HFF-Myc (cell line): ENCODE measurements around the gene SIK2.

Source experiments
- DNase-seq: peaks from one replicate; pipeline ENCODE4 v3.0.0-alpha.2; 2011; ENCODE audit warnings: low read depth; ENCODE audit errors: extremely low read depth
- H3K4me3 ChIP-seq: replicated peaks from 2 replicates; pipeline ENCODE4 v1.5.1; 2011; ENCODE audit warnings: low read depth, mild to moderate bottlenecking, control low read depth, low read length
- CTCF ChIP-seq: IDR thresholded peaks from 2 replicates; pipeline ENCODE4 v1.5.1; 2012; ENCODE audit warnings: mild to moderate bottlenecking, low read depth, low read length, control low read depth; ENCODE audit errors: missing control alignments

Gene SIK2

DNA sequence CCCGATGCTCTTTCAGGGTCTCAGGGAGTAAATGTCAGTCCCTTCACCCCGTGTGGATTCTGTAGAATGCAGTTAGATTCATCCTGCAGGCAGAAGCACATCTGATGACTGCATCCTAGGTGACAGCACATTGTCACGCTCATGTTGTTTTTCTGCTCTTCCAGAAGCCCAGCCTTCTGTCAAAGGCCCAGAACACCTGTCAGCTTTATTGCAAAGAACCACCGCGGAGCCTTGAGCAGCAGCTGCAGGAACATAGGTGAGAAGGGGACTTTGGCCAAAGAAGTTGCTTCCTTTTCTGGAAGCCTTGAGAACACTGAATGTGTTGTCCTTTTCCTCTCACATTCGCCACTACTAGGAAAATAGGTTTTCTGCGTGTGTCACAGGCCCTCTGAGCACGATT, 120.3 kb downstream of the SIK2 start:
- TF ChIP-seq CTCF = no peak
- DNase-seq = no peak
- H3K4me3 ChIP-seq = no peak overlapping the region

DNA sequence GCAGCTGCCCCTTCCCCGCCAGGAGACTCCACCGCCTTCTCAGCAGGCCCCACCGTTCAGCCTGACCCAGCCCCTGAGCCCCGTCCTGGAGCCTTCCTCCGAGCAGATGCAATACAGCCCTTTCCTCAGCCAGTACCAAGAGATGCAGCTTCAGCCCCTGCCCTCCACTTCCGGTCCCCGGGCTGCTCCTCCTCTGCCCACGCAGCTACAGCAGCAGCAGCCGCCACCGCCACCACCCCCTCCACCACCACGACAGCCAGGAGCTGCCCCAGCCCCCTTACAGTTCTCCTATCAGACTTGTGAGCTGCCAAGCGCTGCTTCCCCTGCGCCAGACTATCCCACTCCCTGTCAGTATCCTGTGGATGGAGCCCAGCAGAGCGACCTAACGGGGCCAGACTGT, 121.3 kb downstream of the SIK2 start:
- H3K4me3 ChIP-seq = no peak overlapping the region
- DNase-seq = no peak
- no peak for TF ChIP-seq CTCF

DNA sequence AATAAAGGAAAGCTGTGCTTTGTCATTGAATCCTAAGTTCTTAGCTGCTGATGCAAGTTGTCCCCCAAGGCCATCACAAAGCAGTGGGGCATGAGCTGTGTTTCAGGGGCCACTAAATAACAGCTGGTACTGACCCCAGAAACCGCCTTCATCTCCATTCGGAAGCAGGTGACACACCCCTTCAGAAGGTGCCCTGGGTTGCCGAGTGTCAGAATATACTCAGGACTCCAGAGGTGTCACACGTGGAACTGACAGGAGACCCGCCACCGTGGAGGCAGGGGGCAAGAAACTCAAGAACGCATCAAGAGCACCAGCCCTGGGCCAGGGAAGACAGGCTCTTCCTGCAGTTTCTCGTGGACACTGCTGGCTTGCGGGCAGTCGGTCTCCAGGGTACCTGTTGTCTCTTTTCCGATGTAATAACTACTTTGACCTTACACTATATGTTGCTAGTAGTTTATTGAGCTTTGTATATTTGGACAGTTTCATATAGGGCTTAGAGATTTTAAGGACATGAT, 122.4 kb downstream of the SIK2 start:
- no peak for TF ChIP-seq CTCF

GRCh38 chr11:111725621-111726020, 123.4 kb downstream of the SIK2 start:
- DNase-seq = no peak
- TF ChIP-seq CTCF = no peak

More for the DNA sequence above, 122.4 kb downstream of the SIK2 start:
- DNase-seq = no peak
- H3K4me3 ChIP-seq = no peak overlapping the region

DNA sequence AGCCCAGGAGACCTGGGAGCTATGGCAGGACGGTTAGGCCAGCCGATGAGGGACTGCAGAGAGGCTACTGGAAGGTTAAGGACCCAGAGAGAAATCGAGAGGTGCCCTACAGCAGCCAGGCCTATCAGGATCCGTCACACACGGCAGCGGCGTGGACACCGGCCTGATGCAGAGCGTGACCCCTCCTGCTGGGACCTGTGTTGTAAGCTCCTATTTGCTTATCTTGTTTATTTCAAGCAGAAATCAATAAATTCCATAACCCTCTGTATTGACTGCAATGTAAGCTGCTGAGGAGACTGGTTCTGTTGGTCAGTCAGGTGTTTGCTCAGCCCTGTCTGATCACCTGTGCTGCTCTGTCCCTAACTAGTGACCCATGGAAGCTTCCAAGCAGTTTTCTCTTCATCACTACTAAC, 124.1 kb downstream of the SIK2 start:
- no peak for TF ChIP-seq CTCF
- no peak for DNase-seq
- H3K4me3 ChIP-seq = no peak overlapping the region

More at GRCh38 chr11:111725621-111726020, 123.4 kb downstream of the SIK2 start:
- no peak overlapping the region for H3K4me3 ChIP-seq

DNA sequence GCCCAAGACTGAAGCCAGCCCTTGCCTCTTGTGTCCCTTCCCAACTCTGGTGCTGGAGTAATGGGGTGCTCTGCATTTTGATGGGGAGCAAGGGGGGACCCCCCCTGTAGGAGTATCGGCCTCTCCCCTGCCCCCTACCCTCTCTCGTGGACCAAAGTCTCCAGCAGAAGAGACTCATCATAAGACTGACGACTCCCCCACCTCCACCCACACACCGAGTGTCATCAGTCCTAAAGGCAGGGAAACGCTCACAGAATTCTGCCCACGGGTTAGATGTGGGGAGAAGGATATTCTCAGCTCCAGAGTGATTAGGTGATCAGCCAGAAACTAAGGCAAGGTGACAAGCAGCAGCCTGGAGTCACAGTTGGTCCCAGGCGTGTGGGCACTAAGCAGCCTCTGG, 125.2 kb downstream of the SIK2 start:
- DNase-seq = no peak
- H3K4me3 ChIP-seq = no peak overlapping the region
- no peak for TF ChIP-seq CTCF
